ENCODE results near the gene ID4. TPM values are rescaled to one million over a fixed set of nuclear protein-coding genes. Genes with fewer than 3 reads are reported as not detected.

The ID4 gene
- polyA plus RNA-seq, 2 donors = 23.5 to 24.8 TPM

- H3K9me3 ChIP-seq (ENCODE audit: control insufficient read depth in 2 of 2, insufficient read depth in 1 of 2, low read depth in 1 of 2, low read length in 1 of 2) = no peaks in the 10 kb centered on the region
- H3K4me1 ChIP-seq (ENCODE audit: control insufficient read depth in 2 of 2, insufficient read depth in 2 of 2, low read length in 1 of 2) = no peaks in the 10 kb centered on the region
- H3K4me3 ChIP-seq (ENCODE audit: low read depth in 1 of 2, low read length in 2 of 2) = no peak overlapping the region
- WGBS, 2 donors = 42 to 56% methylated on average over 5 of the region's 5 CpGs
- H3K27ac ChIP-seq (ENCODE audit: low read depth in 2 of 2, low read length in 1 of 2) = no peak overlapping the region
- H3K27me3 ChIP-seq (ENCODE audit: control insufficient read depth in 1 of 2, insufficient read depth in 2 of 2, low read length in 2 of 2) = no peaks in the 10 kb centered on the region
- no peaks in the 10 kb centered on the region for H3K36me3 ChIP-seq (ENCODE audit: control insufficient read depth in 2 of 2, insufficient read depth in 2 of 2, low read length in 1 of 2)
These were observed 29.9 kb downstream of the ID4 start for GRCh38 chr6:19866985-19867627.

- H3K27me3 ChIP-seq (ENCODE audit: control insufficient read depth in 1 of 2, insufficient read depth in 2 of 2, low read length in 2 of 2) = no peaks in the 10 kb centered on the region
- no peaks in the 10 kb centered on the region for H3K9me3 ChIP-seq (ENCODE audit: control insufficient read depth in 2 of 2, insufficient read depth in 1 of 2, low read depth in 1 of 2, low read length in 1 of 2)
- H3K4me3 ChIP-seq (ENCODE audit: low read depth in 1 of 2, low read length in 2 of 2) = no peak overlapping the region
- no peaks in the 10 kb centered on the region for H3K36me3 ChIP-seq (ENCODE audit: control insufficient read depth in 2 of 2, insufficient read depth in 2 of 2, low read length in 1 of 2)
- no peaks in the 10 kb centered on the region for H3K4me1 ChIP-seq (ENCODE audit: control insufficient read depth in 2 of 2, insufficient read depth in 2 of 2, low read length in 1 of 2)
- 82 to 88% methylated on average over 9 of the region's 9 CpGs for WGBS, 2 donors
- H3K27ac ChIP-seq (ENCODE audit: low read depth in 2 of 2, low read length in 1 of 2) = no peak overlapping the region
These were observed 32.3 kb downstream of the ID4 start for GRCh38 chr6:19869464-19869863.

- H3K9me3 ChIP-seq (ENCODE audit: control insufficient read depth in 2 of 2, insufficient read depth in 1 of 2, low read depth in 1 of 2, low read length in 1 of 2) = no peaks in the 10 kb centered on the region
- H3K36me3 ChIP-seq (ENCODE audit: control insufficient read depth in 2 of 2, insufficient read depth in 2 of 2, low read length in 1 of 2) = no peaks in the 10 kb centered on the region
- no peak overlapping the region for H3K4me3 ChIP-seq (ENCODE audit: low read depth in 1 of 2, low read length in 2 of 2)
- WGBS, 2 donors = 74 to 88% methylated on average over 3 of the region's 3 CpGs
- no peak overlapping the region for H3K27ac ChIP-seq (ENCODE audit: low read depth in 2 of 2, low read length in 1 of 2)
- H3K27me3 ChIP-seq (ENCODE audit: control insufficient read depth in 1 of 2, insufficient read depth in 2 of 2, low read length in 2 of 2) = no peaks in the 10 kb centered on the region
- H3K4me1 ChIP-seq (ENCODE audit: control insufficient read depth in 2 of 2, insufficient read depth in 2 of 2, low read length in 1 of 2) = no peaks in the 10 kb centered on the region
These were observed 33.2 kb downstream of the ID4 start for GRCh38 chr6:19870322-19870721.

GRCh38 chr6:19873031-19873430 is 35.9 kb downstream of the ID4 start:
- Histone ChIP-seq H3K9me3 (ENCODE audit: control insufficient read depth in 2 of 2, insufficient read depth in 1 of 2, low read depth in 1 of 2, low read length in 1 of 2) (no peaks in the 10 kb centered on the region), H3K36me3 (ENCODE audit: control insufficient read depth in 2 of 2, insufficient read depth in 2 of 2, low read length in 1 of 2) (no peaks in the 10 kb centered on the region), H3K4me3 (ENCODE audit: low read depth in 1 of 2, low read length in 2 of 2) (no peak overlapping the region), H3K4me1 (ENCODE audit: control insufficient read depth in 2 of 2, insufficient read depth in 2 of 2, low read length in 1 of 2) (no peaks in the 10 kb centered on the region), H3K27ac (ENCODE audit: low read depth in 2 of 2, low read length in 1 of 2) (no peak overlapping the region), H3K27me3 (ENCODE audit: control insufficient read depth in 1 of 2, insufficient read depth in 2 of 2, low read length in 2 of 2) (no peaks in the 10 kb centered on the region)
- 78 to 80% methylated on average over 2 of the region's 2 CpGs for WGBS, 2 donors

- H3K4me3 ChIP-seq (ENCODE audit: low read depth in 1 of 2, low read length in 2 of 2) = no peak overlapping the region
- no peak overlapping the region for H3K27ac ChIP-seq (ENCODE audit: low read depth in 2 of 2, low read length in 1 of 2)
- 91 to 92% methylated on average over 5 of the region's 5 CpGs for WGBS, 2 donors
- no peaks in the 10 kb centered on the region for H3K9me3 ChIP-seq (ENCODE audit: control insufficient read depth in 2 of 2, insufficient read depth in 1 of 2, low read depth in 1 of 2, low read length in 1 of 2)
- no peaks in the 10 kb centered on the region for H3K27me3 ChIP-seq (ENCODE audit: control insufficient read depth in 1 of 2, insufficient read depth in 2 of 2, low read length in 2 of 2)
- H3K4me1 ChIP-seq (ENCODE audit: control insufficient read depth in 2 of 2, insufficient read depth in 2 of 2, low read length in 1 of 2) = no peaks in the 10 kb centered on the region
- H3K36me3 ChIP-seq (ENCODE audit: control insufficient read depth in 2 of 2, insufficient read depth in 2 of 2, low read length in 1 of 2) = no peaks in the 10 kb centered on the region
These were observed 39.5 kb downstream of the ID4 start for GRCh38 chr6:19876672-19877071.

GRCh38 chr6:19879663-19880062 is 42.5 kb downstream of the ID4 start:
- H3K36me3 ChIP-seq (ENCODE audit: control insufficient read depth in 2 of 2, insufficient read depth in 2 of 2, low read length in 1 of 2) = no peaks in the 10 kb centered on the region
- H3K27ac ChIP-seq (ENCODE audit: low read depth in 2 of 2, low read length in 1 of 2) = no peak overlapping the region
- H3K4me1 ChIP-seq (ENCODE audit: control insufficient read depth in 2 of 2, insufficient read depth in 2 of 2, low read length in 1 of 2) = no peaks in the 10 kb centered on the region
- no peaks in the 10 kb centered on the region for H3K9me3 ChIP-seq (ENCODE audit: control insufficient read depth in 2 of 2, insufficient read depth in 1 of 2, low read depth in 1 of 2, low read length in 1 of 2)
- no peak overlapping the region for H3K4me3 ChIP-seq (ENCODE audit: low read depth in 1 of 2, low read length in 2 of 2)
- 25 to 35% methylated on average over 1 of the region's 1 CpG for WGBS, 2 donors
- no peaks in the 10 kb centered on the region for H3K27me3 ChIP-seq (ENCODE audit: control insufficient read depth in 1 of 2, insufficient read depth in 2 of 2, low read length in 2 of 2)

- Histone ChIP-seq H3K4me1 (ENCODE audit: control insufficient read depth in 2 of 2, insufficient read depth in 2 of 2, low read length in 1 of 2) (no peaks in the 10 kb centered on the region), H3K4me3 (ENCODE audit: low read depth in 1 of 2, low read length in 2 of 2) (no peak overlapping the region), H3K36me3 (ENCODE audit: control insufficient read depth in 2 of 2, insufficient read depth in 2 of 2, low read length in 1 of 2) (no peaks in the 10 kb centered on the region), H3K27ac (ENCODE audit: low read depth in 2 of 2, low read length in 1 of 2) (no peak overlapping the region), H3K27me3 (ENCODE audit: control insufficient read depth in 1 of 2, insufficient read depth in 2 of 2, low read length in 2 of 2) (no peaks in the 10 kb centered on the region), H3K9me3 (ENCODE audit: control insufficient read depth in 2 of 2, insufficient read depth in 1 of 2, low read depth in 1 of 2, low read length in 1 of 2) (no peaks in the 10 kb centered on the region)
- WGBS, 2 donors = 72 to 85% methylated on average over 2 of the region's 2 CpGs
These were observed 42.9 kb downstream of the ID4 start for GRCh38 chr6:19880066-19880465.

- H3K27me3 ChIP-seq (ENCODE audit: control insufficient read depth in 1 of 2, insufficient read depth in 2 of 2, low read length in 2 of 2) = no peaks in the 10 kb centered on the region
These were observed 54.3 kb downstream of the ID4 start for GRCh38 chr6:19891451-19891850.

More at GRCh38 chr6:19891451-19891850, 54.3 kb downstream of the ID4 start:
- Histone ChIP-seq H3K36me3 (ENCODE audit: control insufficient read depth in 2 of 2, insufficient read depth in 2 of 2, low read length in 1 of 2) (no peaks in the 10 kb centered on the region), H3K4me1 (ENCODE audit: control insufficient read depth in 2 of 2, insufficient read depth in 2 of 2, low read length in 1 of 2) (no peaks in the 10 kb centered on the region), H3K27ac (ENCODE audit: low read depth in 2 of 2, low read length in 1 of 2) (no peak overlapping the region), H3K4me3 (ENCODE audit: low read depth in 1 of 2, low read length in 2 of 2) (no peak overlapping the region), H3K9me3 (ENCODE audit: control insufficient read depth in 2 of 2, insufficient read depth in 1 of 2, low read depth in 1 of 2, low read length in 1 of 2) (no peaks in the 10 kb centered on the region)
- 79 to 82% methylated on average over 5 of the region's 5 CpGs for WGBS, 2 donors
